ENCODE data around the gene HIKESHI.

Gene HIKESHI

DNA sequence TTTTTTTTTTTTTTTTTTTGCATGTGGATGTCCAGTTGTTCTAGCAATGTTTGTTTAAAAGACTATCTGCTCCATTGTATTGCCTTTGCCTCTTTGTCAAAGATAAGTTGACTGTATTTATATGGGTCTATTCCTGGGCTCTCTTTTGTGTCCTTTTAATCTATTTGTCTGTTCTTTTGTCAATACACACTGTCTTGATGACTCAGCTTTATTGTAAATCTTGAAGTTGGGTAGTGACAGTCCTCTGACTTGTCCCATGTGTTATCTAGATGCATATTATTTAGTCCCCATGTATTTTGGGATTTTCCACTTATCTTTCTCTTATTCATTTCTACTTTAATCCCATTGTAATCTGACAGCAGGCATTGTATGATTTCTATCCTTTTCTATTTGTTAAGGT, 75.9 kb downstream of the HIKESHI start:
- no peaks in the 10 kb centered on the region for H3K9me3 ChIP-seq
- H3K4me3 ChIP-seq = no peak overlapping the region
- no peak for DNase-seq
- H3K36me3 ChIP-seq = no peaks in the 10 kb centered on the region
- H3K27ac ChIP-seq = no peak overlapping the region
- no peaks in the 10 kb centered on the region for H3K27me3 ChIP-seq
- intact Hi-C loops (cut with DNase I; ENCODE audit: low total_unique reads) = no loop called here
- peaks cover 0 to 8% (median 0%) of the 10 kb centered on the region in 4 donors for H3K4me1 ChIP-seq
- TF ChIP-seq, protein P1, sequence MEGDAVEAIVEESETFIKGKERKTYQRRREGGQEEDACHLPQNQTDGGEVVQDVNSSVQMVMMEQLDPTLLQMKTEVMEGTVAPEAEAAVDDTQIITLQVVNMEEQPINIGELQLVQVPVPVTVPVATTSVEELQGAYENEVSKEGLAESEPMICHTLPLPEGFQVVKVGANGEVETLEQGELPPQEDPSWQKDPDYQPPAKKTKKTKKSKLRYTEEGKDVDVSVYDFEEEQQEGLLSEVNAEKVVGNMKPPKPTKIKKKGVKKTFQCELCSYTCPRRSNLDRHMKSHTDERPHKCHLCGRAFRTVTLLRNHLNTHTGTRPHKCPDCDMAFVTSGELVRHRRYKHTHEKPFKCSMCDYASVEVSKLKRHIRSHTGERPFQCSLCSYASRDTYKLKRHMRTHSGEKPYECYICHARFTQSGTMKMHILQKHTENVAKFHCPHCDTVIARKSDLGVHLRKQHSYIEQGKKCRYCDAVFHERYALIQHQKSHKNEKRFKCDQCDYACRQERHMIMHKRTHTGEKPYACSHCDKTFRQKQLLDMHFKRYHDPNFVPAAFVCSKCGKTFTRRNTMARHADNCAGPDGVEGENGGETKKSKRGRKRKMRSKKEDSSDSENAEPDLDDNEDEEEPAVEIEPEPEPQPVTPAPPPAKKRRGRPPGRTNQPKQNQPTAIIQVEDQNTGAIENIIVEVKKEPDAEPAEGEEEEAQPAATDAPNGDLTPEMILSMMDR (IDR thresholded peaks at IDR 0.05) = no peak

DNA sequence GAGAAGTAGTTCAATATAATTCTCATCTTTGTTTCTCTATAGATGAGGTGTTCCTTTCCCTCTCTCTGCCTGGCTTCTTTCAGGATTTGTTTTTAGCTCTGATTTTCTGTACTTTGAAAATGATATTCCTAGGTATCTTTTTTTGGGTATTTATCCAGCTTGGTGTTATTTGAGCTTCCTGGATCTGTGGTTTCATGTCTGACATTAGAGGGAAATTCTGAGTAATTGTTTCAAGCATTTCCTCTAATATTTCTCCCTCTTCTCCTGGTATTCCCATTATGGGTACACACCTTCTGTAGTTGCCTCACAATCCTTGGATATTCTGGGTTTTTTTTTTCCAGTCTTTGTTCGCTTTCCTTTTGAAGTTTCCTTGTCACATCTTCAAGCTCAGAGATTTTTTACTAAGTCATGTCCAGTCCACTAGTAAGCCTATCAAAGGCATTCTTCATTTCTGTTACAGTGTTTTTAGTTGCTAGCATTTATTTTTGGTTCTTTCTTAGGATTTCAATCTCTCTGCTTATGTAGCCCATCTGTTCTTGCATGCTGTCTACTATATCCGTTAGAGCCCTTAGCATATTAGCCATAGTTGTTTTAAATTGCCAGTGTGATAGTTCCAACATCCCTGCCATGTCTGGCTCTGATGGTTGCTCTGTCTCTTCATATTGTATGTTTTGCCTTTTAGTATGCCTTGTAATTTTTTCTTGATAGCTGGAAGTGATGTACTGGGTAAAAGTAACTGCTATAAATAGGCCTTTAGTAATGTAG, 78.4 kb downstream of the HIKESHI start:
- no peak overlapping the region for H3K4me3 ChIP-seq
- no peak overlapping the region for H3K27ac ChIP-seq
- H3K27me3 ChIP-seq = no peaks in the 10 kb centered on the region
- H3K36me3 ChIP-seq = no peaks in the 10 kb centered on the region
- H3K4me1 ChIP-seq = no peaks in the 10 kb centered on the region
- TF ChIP-seq, protein P1 (IDR thresholded peaks at IDR 0.05) = no peak
- intact Hi-C loops (cut with DNase I; ENCODE audit: low total_unique reads) = no loop called here
- H3K9me3 ChIP-seq = no peaks in the 10 kb centered on the region
- DNase-seq = no peak

DNA sequence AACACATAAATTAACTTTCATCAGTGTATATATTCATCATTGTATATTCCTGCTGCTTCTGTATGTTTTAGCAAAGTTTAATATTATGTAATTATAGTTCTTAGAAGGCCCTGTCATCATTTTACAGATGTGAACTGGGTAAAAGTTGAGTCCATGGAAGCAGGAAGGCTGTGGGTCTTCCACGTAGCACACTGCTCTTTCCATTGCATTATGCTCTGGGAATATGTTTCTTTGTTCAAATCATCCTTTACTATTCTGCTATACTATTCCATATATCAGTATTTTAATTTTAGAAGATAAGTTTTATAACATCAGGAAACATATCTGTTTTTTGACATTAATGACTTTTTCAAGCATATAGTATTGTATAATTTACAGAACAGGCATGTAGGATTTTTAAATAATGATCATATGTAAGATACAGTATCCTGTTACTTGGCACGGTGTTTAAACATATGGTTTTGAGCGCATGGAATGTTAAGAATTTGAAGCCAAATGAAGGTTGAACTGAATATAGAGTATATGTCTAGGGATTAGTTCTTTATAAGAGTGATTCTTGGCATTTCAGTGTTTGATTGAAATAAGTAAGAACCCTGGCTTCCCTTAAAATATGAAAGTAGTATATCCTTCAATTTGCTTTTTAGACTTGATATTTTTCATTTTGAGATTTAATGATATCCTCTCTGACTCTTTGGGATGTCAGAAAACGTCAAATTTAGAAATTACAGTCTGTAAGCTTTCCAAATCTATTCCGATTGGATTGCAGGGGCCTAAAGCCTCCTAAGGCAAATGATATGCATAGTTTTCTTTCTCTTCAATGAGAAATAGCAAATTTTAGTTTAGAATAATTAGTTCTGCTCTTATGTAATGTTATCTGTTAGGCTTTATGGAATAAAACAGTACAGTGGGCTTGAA, 81.3 kb downstream of the HIKESHI start:
- Histone ChIP-seq H3K27ac (no peak overlapping the region), H3K27me3 (no peaks in the 10 kb centered on the region), H3K4me1 (no peaks in the 10 kb centered on the region), H3K4me3 (no peak overlapping the region), H3K36me3 (no peaks in the 10 kb centered on the region), H3K9me3 (no peaks in the 10 kb centered on the region)
- TF ChIP-seq, protein P1 (IDR thresholded peaks at IDR 0.05) = no peak
- DNase-seq = no peak
- intact Hi-C loops (cut with DNase I; ENCODE audit: low total_unique reads) = no loop called here

DNA sequence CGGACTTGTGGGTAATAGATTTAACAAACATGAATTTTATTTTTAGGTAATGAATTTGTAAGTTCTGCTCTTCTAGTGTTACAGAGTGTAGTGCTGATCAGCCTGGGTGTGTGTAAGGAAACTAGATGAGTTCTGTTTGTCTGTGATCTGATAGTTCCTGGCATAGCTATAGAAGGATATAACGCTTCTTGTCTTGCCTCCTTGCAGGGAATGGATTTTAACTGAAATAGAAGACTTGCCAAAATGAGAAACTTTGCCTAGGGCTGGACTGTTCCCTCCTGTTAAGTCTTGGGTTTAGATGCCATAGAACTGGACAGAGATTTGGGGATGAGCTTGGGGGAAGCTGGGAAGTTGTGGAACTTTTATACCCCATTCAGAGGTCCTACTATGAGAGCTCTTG, 84.2 kb downstream of the HIKESHI start:
- DNase-seq = no peak
- intact Hi-C loops (cut with DNase I; ENCODE audit: low total_unique reads) = no loop called here
- Histone ChIP-seq H3K4me1 (no peaks in the 10 kb centered on the region), H3K36me3 (no peaks in the 10 kb centered on the region), H3K4me3 (no peak overlapping the region), H3K27me3 (no peaks in the 10 kb centered on the region), H3K9me3 (no peaks in the 10 kb centered on the region), H3K27ac (no peak overlapping the region)
- TF ChIP-seq, protein P1 (IDR thresholded peaks at IDR 0.05) = no peak

DNA sequence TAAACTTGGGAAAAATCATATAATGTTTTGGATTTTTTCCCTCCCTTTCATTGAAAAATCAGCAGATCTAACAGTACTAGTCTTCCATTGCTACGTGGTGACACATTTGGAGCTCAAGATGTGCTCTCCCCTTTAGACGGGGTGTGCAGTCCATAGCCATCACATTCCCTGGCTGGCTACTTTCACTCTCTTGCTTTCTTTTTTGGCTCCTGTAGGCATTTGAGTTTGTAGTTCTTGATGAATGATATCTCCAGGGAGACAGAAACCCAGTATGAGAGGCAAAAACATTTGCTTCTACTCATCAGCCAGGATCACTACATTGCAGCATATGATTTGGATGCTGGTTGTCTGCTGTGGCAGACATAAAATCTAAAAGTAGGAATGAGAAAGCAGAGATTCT, 84.7 kb downstream of the HIKESHI start:
- no peak for DNase-seq
- Histone ChIP-seq H3K4me3 (no peak overlapping the region), H3K27ac (no peak overlapping the region), H3K27me3 (no peaks in the 10 kb centered on the region), H3K9me3 (no peaks in the 10 kb centered on the region), H3K4me1 (no peaks in the 10 kb centered on the region), H3K36me3 (no peaks in the 10 kb centered on the region)
- TF ChIP-seq, protein P1 (IDR thresholded peaks at IDR 0.05) = no peak
- intact Hi-C loops (cut with DNase I; ENCODE audit: low total_unique reads) = no loop called here

Measured in tibial artery (tissue), 4 donors.